ENCODE results near the gene NELFA. TPM values are rescaled to one million over a fixed set of nuclear protein-coding genes. Genes with fewer than 3 reads are reported as not detected.

NELFA gene
- total RNA-seq (2022; extraction: Qiagen RNA extraction) = 19.1 to 25.3 TPM (median 24.4 TPM) in 5 replicates

GRCh38 chr4:2008921-2009650, at the start of gene NELFA:
Gene NELFA (minus strand): TSS chr4:2008974. CDS start chr4:2008959, 15 bp downstream.

Other genes starting within 250 kb of the NELFA start
- gene FGFR3, start 215.7 kb downstream of the NELFA start, total RNA-seq (2022; extraction: Qiagen RNA extraction) = 1.2 to 2.7 TPM (median 2.1 TPM) in 5 replicates
- gene LETM1, start 152.8 kb downstream of the NELFA start, total RNA-seq (2022; extraction: Qiagen RNA extraction) = 25.7 to 29.5 TPM (median 27.6 TPM) in 5 replicates
- 36.0 to 44.4 TPM (median 41.4 TPM) in 5 replicates for gene NSD2, start 137.6 kb downstream of the NELFA start, total RNA-seq (2022; extraction: Qiagen RNA extraction)
- gene NAT8L, start 50.4 kb upstream of the NELFA start, total RNA-seq (2022; extraction: Qiagen RNA extraction) = 10.2 to 13.8 TPM (median 13.1 TPM) in 5 replicates
- gene HAUS3, start 233.1 kb upstream of the NELFA start, total RNA-seq (2022; extraction: Qiagen RNA extraction) = 6.4 to 8.2 TPM (median 8.0 TPM) in 5 replicates
- 0.44 to 0.80 TPM (median 0.57 TPM) in 5 replicates for gene POLN, start 233.1 kb upstream of the NELFA start, total RNA-seq (2022; extraction: Qiagen RNA extraction)